Breast epithelium (tissue), 4 donors: ENCODE measurements around the gene SHISA6. TPM values are rescaled to one million over a fixed set of nuclear protein-coding genes. Genes with fewer than 3 reads are reported as not detected.

Experiments used
- DNase-seq, 2 donors: peaks; one replicate each; pipeline ENCODE4 v3.0.0-alpha.2; 2019; ENCODE audit warnings: low spot score in 2 of 2
- H3K27ac ChIP-seq, 2 donors: fragments of 200-600 bp; sonication (generic) in 1 of 2; one replicate each; pipeline ENCODE4 v1.5.1; 2016 to 2019; ENCODE audit warnings: mild to moderate bottlenecking in 1 of 2
- H3K27me3 ChIP-seq, 2 donors: fragments of 200-600 bp; sonication (generic) in 1 of 2; one replicate each; pipeline versions ENCODE4 v1.5.1 to v1.6.0; 2017 to 2019; ENCODE audit warnings: control low read depth in 1 of 2, mild to moderate bottlenecking in 1 of 2
- H3K36me3 ChIP-seq: fragments of 200-600 bp; one replicate; pipeline ENCODE4 v1.5.1; 2019
- H3K4me1 ChIP-seq, 2 donors: fragments of 200-600 bp; sonication (generic); one replicate each; pipeline ENCODE4 v1.5.1; 2016 to 2019; ENCODE audit warnings: control low read depth in 1 of 2
- H3K4me3 ChIP-seq, 3 donors: fragments of 200-600 bp; sonication (generic); 1 replicate in 2 of 3; 2 replicates in 1 of 3; pipeline ENCODE4 v1.5.1; 2016 to 2019; ENCODE audit warnings: mild to moderate bottlenecking in 3 of 3, moderate library complexity in 2 of 3
- H3K9me3 ChIP-seq, 2 donors: fragments of 200-600 bp; sonication (generic) in 1 of 2; one replicate each; pipeline ENCODE4 v1.5.1; 2016 to 2019; ENCODE audit warnings: control low read depth in 1 of 2
- CTCF ChIP-seq, 3 donors: fragments of 450-650 bp; IDR thresholded peaks; one replicate each; pipeline ENCODE4 v1.5.1; 2016 to 2017; ENCODE audit warnings: antibody characterized with exemption in 3 of 3, mild to moderate bottlenecking in 3 of 3, moderate library complexity in 3 of 3
- POLR2A ChIP-seq: fragments of 450-650 bp; IDR thresholded peaks from one replicate; pipeline ENCODE4 v1.6.1; 2016; ENCODE audit warnings: antibody characterized with exemption, mild to moderate bottlenecking, moderate library complexity
- POLR2AphosphoS5 ChIP-seq, 3 donors: sonication (generic); formaldehyde crosslinking; IDR thresholded peaks; one replicate each; pipeline ENCODE4 v1.6.1; 2017; ENCODE audit warnings: antibody characterized with exemption in 3 of 3
- intact Hi-C: fragments of 100-400 bp; cut with DNase I; formaldehyde crosslinking; loops from one replicate; pipeline ENCODE4 v1.15.1; 2023; ENCODE audit warnings: low total_unique reads
- total RNA-seq, 3 donors: library from RNA; depleted of rRNA; stranded (reverse); fragments of >200 nt; gene quantifications; one replicate each; pipeline ENCODE4 v1.1.0, GENCODE V29; 2016

SHISA6 gene
- total RNA-seq, 3 donors from 2014 or later: 0.44 to 5.3 (median 3.3) TPM

GRCh38 chr17:11558681-11559234 is 317.7 kb downstream of the SHISA6 start:
- TF ChIP-seq POLR2AphosphoS5 (IDR thresholded peaks at IDR 0.05) (no peak), CTCF (IDR thresholded peaks at IDR 0.05) (no peak), POLR2A (no peak)
- no peaks in the 10 kb centered on the region for H3K27me3 ChIP-seq
- H3K36me3 ChIP-seq: no peaks in the 10 kb centered on the region
- H3K4me3 ChIP-seq: no peak overlapping the region
- H3K27ac ChIP-seq: no peak overlapping the region
- H3K9me3 ChIP-seq: no peaks in the 10 kb centered on the region
- intact Hi-C loops: no loop called here
- no peak for DNase-seq
- no peaks in the 10 kb centered on the region for H3K4me1 ChIP-seq

GRCh38 chr17:11559601-11560000 is 318.6 kb downstream of the SHISA6 start:
- TF ChIP-seq POLR2A: no peak
- no peak for TF ChIP-seq POLR2AphosphoS5 (IDR thresholded peaks at IDR 0.05)
- TF ChIP-seq CTCF (IDR thresholded peaks at IDR 0.05): no peak
- Histone ChIP-seq H3K27ac (no peak overlapping the region), H3K27me3 (no peaks in the 10 kb centered on the region), H3K4me3 (no peak overlapping the region), H3K9me3 (no peaks in the 10 kb centered on the region), H3K4me1 (no peaks in the 10 kb centered on the region), H3K36me3 (no peaks in the 10 kb centered on the region)
- intact Hi-C loops: no loop called here
- no peak for DNase-seq

GRCh38 chr17:11561281-11561680 is 320.3 kb downstream of the SHISA6 start:
- peak in 1 of 3 donors; percentile 16 for TF ChIP-seq POLR2AphosphoS5 (IDR thresholded peaks at IDR 0.05)
- no peak for TF ChIP-seq POLR2A
- TF ChIP-seq CTCF (IDR thresholded peaks at IDR 0.05): no peak
- Histone ChIP-seq H3K36me3 (no peaks in the 10 kb centered on the region), H3K27ac (no peak overlapping the region), H3K27me3 (no peaks in the 10 kb centered on the region), H3K4me1 (no peaks in the 10 kb centered on the region), H3K4me3 (no peak overlapping the region), H3K9me3 (no peaks in the 10 kb centered on the region)
- intact Hi-C loops: no loop called here
- peak in 1 of 2 donors; percentile 74 for DNase-seq

GRCh38 chr17:11561702-11562101 is 320.7 kb downstream of the SHISA6 start:
- H3K4me3 ChIP-seq: no peak overlapping the region
- H3K27me3 ChIP-seq: no peaks in the 10 kb centered on the region
- H3K9me3 ChIP-seq: no peaks in the 10 kb centered on the region
- H3K36me3 ChIP-seq: no peaks in the 10 kb centered on the region
- no peak for TF ChIP-seq POLR2A
- TF ChIP-seq POLR2AphosphoS5 (IDR thresholded peaks at IDR 0.05): no peak
- no peak for TF ChIP-seq CTCF (IDR thresholded peaks at IDR 0.05)
- no peaks in the 10 kb centered on the region for H3K4me1 ChIP-seq
- intact Hi-C loops: no loop called here
- DNase-seq: no peak
- no peak overlapping the region for H3K27ac ChIP-seq

- intact Hi-C loops: no loop called here
- Histone ChIP-seq H3K27ac (no peak overlapping the region), H3K4me3 (no peak overlapping the region), H3K36me3 (no peaks in the 10 kb centered on the region), H3K9me3 (no peaks in the 10 kb centered on the region), H3K4me1 (no peaks in the 10 kb centered on the region), H3K27me3 (no peaks in the 10 kb centered on the region)
- DNase-seq: no peak
- TF ChIP-seq POLR2AphosphoS5 (IDR thresholded peaks at IDR 0.05): no peak
- TF ChIP-seq POLR2A: no peak
- no peak for TF ChIP-seq CTCF (IDR thresholded peaks at IDR 0.05)
These were observed 323.8 kb downstream of the SHISA6 start for GRCh38 chr17:11564589-11565380.
